Thyroid gland (tissue), 4 donors: Measurements from ENCODE around the gene SNX19. TPM values are rescaled to one million over a fixed set of nuclear protein-coding genes. Genes with fewer than 3 reads are reported as not detected.

Experiments used
- DNase-seq, 2 donors: peaks; one replicate each; pipeline ENCODE4 v3.0.0-alpha.2; 2019
- H3K27ac ChIP-seq, 3 donors: fragments of 200-600 bp; sonication (generic); 1 replicate in 2 of 3; 2 replicates in 1 of 3; pipeline ENCODE4 v1.5.1; 2016 to 2019; ENCODE audit warnings: mild to moderate bottlenecking in 1 of 3, moderate library complexity in 1 of 3
- H3K27me3 ChIP-seq: fragments of 200-600 bp; sonication (generic); one replicate; pipeline ENCODE4 v1.5.1; 2019
- H3K36me3 ChIP-seq, 2 donors: fragments of 200-600 bp; sonication (generic); one replicate each; pipeline ENCODE4 v1.5.1; 2016 to 2019
- H3K4me1 ChIP-seq, 2 donors: fragments of 200-600 bp; sonication (generic); one replicate each; pipeline ENCODE4 v1.5.1; 2017 to 2019
- H3K4me3 ChIP-seq, 3 donors: fragments of 200-600 bp; sonication (generic); replicated peaks in 1 of 3; 1 replicate in 2 of 3; 2 replicates in 1 of 3; pipeline ENCODE4 v1.5.1; 2016; ENCODE audit warnings: mild to moderate bottlenecking in 1 of 3
- H3K9me3 ChIP-seq: fragments of 200-600 bp; sonication (generic); one replicate; pipeline ENCODE4 v1.5.1; 2017
- POLR2A ChIP-seq, 2 donors: fragments of 450-650 bp; IDR thresholded peaks; one replicate each; pipeline ENCODE4 v1.6.1; 2017; ENCODE audit warnings: antibody characterized with exemption in 2 of 2, mild to moderate bottlenecking in 2 of 2, moderate library complexity in 1 of 2
- WGBS, 2 donors: methylation state at CpG; one replicate each; pipeline ENCODE4 v1.1.5; 2017; 5-methylcytosine and 5-hydroxymethylcytosine counted together
- intact Hi-C: fragments of 100-400 bp; cut with DNase I; formaldehyde crosslinking; loops from one replicate; pipeline ENCODE4 v1.15.1; 2023
- total RNA-seq, 4 donors: library from RNA; depleted of rRNA; stranded (reverse); fragments of >200 nt; gene quantifications; one replicate each; pipeline ENCODE4 v1.2.3, GENCODE V29; 2016
- TF ChIP-seq, protein P1 (sequence below), 6 experiments: fragments of 200-600 bp in 3 of 6; fragments of 450-650 bp in 3 of 6; sonication (generic) in 3 of 6; IDR thresholded peaks; one replicate each; pipeline ENCODE4 v1.5.1; 2016 to 2019; ENCODE audit warnings: antibody characterized with exemption in 6 of 6, mild to moderate bottlenecking in 2 of 6, inconsistent platforms in 1 of 6, moderate library complexity in 1 of 6

Gene SNX19
- total RNA-seq, 4 donors from 2014 or later: 82.1 to 146 (median 127) TPM

DNA sequence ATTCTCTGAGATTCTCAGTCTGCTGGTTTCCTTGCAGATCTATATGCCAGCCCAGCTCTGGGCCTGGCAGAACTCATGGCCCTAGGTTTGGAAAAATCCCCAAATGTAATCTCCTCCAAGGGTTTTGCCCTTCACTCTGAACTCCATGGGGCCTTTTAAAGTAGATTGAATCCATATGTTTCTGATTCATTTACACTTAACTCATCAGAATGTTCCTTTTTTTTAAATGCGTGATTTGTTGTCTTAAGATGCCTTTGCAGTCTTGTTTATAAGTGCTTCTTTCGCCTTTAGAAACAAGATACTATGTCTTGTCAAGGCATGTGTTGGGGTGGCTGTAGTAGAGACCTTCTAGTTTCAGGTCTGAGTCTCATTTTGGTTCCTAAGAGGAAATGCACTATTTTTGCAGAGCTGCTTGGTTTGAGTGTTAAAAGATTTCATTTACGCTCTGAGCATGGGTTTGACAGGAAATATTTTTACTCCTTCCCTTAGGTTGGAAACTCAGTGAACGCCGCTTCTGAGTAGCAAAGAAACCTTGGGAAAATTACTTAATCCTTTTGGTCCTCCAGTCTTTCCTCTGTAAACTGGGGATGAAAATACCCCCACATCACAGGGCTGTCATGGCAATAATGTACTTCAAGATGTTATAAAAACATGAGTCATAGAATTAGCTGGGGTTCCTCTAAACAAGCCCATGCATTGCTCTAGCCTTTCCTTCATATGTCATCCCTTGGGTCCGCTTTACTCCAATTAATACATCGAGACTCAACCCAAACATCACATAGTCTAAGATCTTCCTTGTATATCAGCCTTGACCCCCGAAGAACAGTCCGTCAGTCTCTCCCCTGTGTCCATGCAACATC lies 83.5 kb downstream of the SNX19 start:
- Histone ChIP-seq H3K4me3 (no peak overlapping the region), H3K36me3 (no peaks in the 10 kb centered on the region), H3K4me1 (peaks cover 0 to 3% of the 10 kb centered on the region in 2 donors), H3K27me3 (no peaks in the 10 kb centered on the region), H3K27ac (no peak overlapping the region), H3K9me3 (no peaks in the 10 kb centered on the region)
- TF ChIP-seq, protein P1, sequence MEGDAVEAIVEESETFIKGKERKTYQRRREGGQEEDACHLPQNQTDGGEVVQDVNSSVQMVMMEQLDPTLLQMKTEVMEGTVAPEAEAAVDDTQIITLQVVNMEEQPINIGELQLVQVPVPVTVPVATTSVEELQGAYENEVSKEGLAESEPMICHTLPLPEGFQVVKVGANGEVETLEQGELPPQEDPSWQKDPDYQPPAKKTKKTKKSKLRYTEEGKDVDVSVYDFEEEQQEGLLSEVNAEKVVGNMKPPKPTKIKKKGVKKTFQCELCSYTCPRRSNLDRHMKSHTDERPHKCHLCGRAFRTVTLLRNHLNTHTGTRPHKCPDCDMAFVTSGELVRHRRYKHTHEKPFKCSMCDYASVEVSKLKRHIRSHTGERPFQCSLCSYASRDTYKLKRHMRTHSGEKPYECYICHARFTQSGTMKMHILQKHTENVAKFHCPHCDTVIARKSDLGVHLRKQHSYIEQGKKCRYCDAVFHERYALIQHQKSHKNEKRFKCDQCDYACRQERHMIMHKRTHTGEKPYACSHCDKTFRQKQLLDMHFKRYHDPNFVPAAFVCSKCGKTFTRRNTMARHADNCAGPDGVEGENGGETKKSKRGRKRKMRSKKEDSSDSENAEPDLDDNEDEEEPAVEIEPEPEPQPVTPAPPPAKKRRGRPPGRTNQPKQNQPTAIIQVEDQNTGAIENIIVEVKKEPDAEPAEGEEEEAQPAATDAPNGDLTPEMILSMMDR (IDR thresholded peaks at IDR 0.05): no peak
- no peak for TF ChIP-seq POLR2A (IDR thresholded peaks at IDR 0.05)
- no peak for DNase-seq
- WGBS, 2 donors: 93 to 97% methylated on average over 9 of the region's 9 CpGs
- intact Hi-C loops: no loop called here

GRCh38 chr11:130831976-130832375 lies 84.3 kb downstream of the SNX19 start:
- no peak for DNase-seq
- no peak overlapping the region for H3K4me3 ChIP-seq
- 80 to 85% methylated on average over 9 of the region's 9 CpGs for WGBS, 2 donors
- H3K9me3 ChIP-seq: no peaks in the 10 kb centered on the region
- intact Hi-C loops: no loop called here
- no peaks in the 10 kb centered on the region for H3K36me3 ChIP-seq
- peaks cover 0 to 7% of the 10 kb centered on the region in 2 donors for H3K4me1 ChIP-seq
- TF ChIP-seq POLR2A (IDR thresholded peaks at IDR 0.05): no peak
- TF ChIP-seq, protein P1 (IDR thresholded peaks at IDR 0.05): no peak
- no peak overlapping the region for H3K27ac ChIP-seq
- H3K27me3 ChIP-seq: no peaks in the 10 kb centered on the region

DNA sequence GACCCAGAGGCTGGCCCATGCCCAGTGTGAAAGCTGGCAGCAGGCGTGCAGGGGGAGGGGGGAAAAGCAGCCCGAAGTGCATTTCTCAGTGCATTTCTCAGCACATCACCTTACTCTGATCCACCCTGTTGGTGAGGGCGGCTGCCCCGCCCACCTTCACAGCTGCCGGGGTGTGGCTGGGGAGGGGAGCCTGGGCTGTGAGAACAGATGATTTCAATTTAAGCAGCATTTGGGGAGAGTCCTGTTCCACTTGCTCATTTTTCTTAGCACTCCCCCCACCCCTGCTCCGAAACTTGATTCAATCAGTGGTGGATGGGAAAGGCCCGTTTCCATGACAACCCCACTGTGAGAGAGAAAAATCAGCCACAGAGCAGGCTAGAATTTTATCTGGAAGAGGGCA lies 84.8 kb downstream of the SNX19 start:
- no peak overlapping the region for H3K4me3 ChIP-seq
- H3K36me3 ChIP-seq: no peaks in the 10 kb centered on the region
- H3K4me1 ChIP-seq: peaks cover 0 to 7% of the 10 kb centered on the region in 2 donors
- no peaks in the 10 kb centered on the region for H3K9me3 ChIP-seq
- no peaks in the 10 kb centered on the region for H3K27me3 ChIP-seq
- TF ChIP-seq, protein P1 (IDR thresholded peaks at IDR 0.05): no peak
- no peak for TF ChIP-seq POLR2A (IDR thresholded peaks at IDR 0.05)
- H3K27ac ChIP-seq: no peak overlapping the region
- intact Hi-C loops: no loop called here
- 60 to 63% methylated on average over 7 of the region's 7 CpGs for WGBS, 2 donors
- DNase-seq: no peak

DNA sequence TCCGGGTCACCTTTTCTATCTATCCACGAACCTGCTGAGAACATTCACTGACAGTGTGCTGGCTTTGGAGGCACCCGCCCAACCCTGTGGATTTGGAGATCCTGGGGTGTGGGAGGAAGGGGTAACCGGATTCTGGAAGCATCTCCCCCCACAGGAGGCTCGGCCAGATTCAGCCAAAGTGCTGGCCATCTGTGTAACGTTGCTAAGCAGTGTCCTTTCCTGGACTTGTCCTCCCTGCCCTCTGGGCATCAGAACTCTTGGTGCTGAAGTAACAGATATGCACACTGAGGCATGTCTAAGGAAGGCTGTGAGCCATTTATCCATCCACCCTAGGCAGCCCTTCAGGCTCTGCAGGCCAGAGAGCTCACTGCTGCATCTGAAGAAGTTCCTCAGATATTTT lies 85.7 kb downstream of the SNX19 start:
- intact Hi-C loops: no loop called here
- TF ChIP-seq POLR2A (IDR thresholded peaks at IDR 0.05): no peak
- TF ChIP-seq, protein P1 (IDR thresholded peaks at IDR 0.05): no peak
- Histone ChIP-seq H3K27ac (no peak overlapping the region), H3K4me3 (no peak overlapping the region), H3K27me3 (no peaks in the 10 kb centered on the region), H3K9me3 (no peaks in the 10 kb centered on the region), H3K4me1 (peaks cover 0 to 7% of the 10 kb centered on the region in 2 donors), H3K36me3 (no peaks in the 10 kb centered on the region)
- DNase-seq: no peak
- WGBS, 2 donors: 76 to 80% methylated on average over 6 of the region's 6 CpGs

DNA sequence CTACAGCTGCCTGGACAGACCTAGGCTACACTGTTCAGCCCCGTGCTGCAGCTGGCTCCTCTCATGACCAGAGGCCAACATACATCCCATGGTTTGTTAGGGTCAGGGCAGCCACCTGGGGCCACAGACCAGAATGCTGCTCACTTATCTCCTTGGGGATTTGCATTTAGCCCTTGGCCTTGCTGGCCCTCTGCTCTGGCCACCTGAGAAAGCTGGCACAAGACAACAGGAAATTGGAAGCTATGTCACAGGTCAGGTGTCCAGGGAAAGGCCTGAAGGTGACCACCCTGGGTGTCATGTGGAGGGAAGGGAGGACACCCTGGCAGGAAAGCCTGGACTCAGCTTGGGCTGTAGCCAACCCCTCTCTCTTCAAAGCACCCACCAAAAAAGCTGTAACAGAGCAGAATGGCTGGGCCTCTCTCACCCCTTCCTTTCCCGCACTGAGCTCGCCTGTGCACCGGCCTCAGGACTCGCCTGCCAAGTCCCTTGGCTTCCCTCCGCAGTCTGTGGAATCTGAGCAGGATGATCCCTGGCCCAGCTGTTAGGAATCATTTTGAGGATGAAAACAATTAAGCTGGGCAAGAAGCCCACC lies 86.3 kb downstream of the SNX19 start:
- intact Hi-C loops: loop anchor here (10.0 kb wide), 1 partner anchor 395 kb away; no protein-coding TSS in a partner anchor

More for the DNA sequence above, 86.3 kb downstream of the SNX19 start:
- H3K27ac ChIP-seq: no peak overlapping the region
- no peak overlapping the region for H3K4me3 ChIP-seq
- DNase-seq: peak; percentile 29 to 33
- TF ChIP-seq POLR2A (IDR thresholded peaks at IDR 0.05): no peak
- TF ChIP-seq, protein P1 (IDR thresholded peaks at IDR 0.05): no peak
- WGBS, 2 donors: 72 to 80% methylated on average over 3 to 6 of the region's 6 CpGs
- peaks cover 0 to 7% of the 10 kb centered on the region in 2 donors for H3K4me1 ChIP-seq
- no peaks in the 10 kb centered on the region for H3K9me3 ChIP-seq
- no peaks in the 10 kb centered on the region for H3K36me3 ChIP-seq
- no peaks in the 10 kb centered on the region for H3K27me3 ChIP-seq
